Measurements from ENCODE around the gene STK16. TPM values are rescaled to one million over a fixed set of nuclear protein-coding genes. Genes with fewer than 3 reads are reported as not detected.

STK16 gene
- total and polyA plus RNA-seq, 2 of the 13 experiments (the other 11 are each of a cell fraction or from before 2014, with no cell fraction given) = 28.0 to 50.9 TPM

GRCh38 chr2:219268294-219268693, 23.0 kb downstream of the STK16 start:
- TF ChIP-seq NFE2L2 (IDR thresholded peaks at IDR 0.05; ENCODE audit: low read length) (no peak), RERE (CRISPR knock-in tag; IDR thresholded peaks at IDR 0.05; ENCODE audit: low read depth) (no peak)
- Histone ChIP-seq H3K79me2 (ENCODE audit: insufficient read depth, low read length) (no peaks in the 10 kb centered on the region), H3K27ac (ENCODE audit: extremely low read length, insufficient read depth, low read length) (no peak overlapping the region), H3K9me3 (ENCODE audit: low read length) (no peaks in the 10 kb centered on the region), H3K4me3 (replicated peaks in 1 of 3; ENCODE audit: insufficient read depth in 1 of 3, low read depth in 2 of 3, low read length in 3 of 3) (no peak overlapping the region), H3K27me3 (ENCODE audit: control insufficient read depth in 1 of 2, insufficient read depth in 2 of 2, low read length in 2 of 2) (peaks cover 2 to 15% of the 10 kb centered on the region in 2 experiments; a peak in 2 of 5 replicates), H3K4me1 (ENCODE audit: insufficient read depth, low read length) (peaks cover 26% of the 10 kb centered on the region), H3K4me2 (ENCODE audit: low read depth, low read length) (no peak overlapping the region), H2AFZ (ENCODE audit: low read length) (no peak overlapping the region), H4K20me1 (ENCODE audit: insufficient read depth, low read length) (no peaks in the 10 kb centered on the region), H3K9ac (ENCODE audit: insufficient read depth, low read depth, low read length) (no peak overlapping the region), H3K36me3 (replicated peaks in 1 of 2; ENCODE audit: control insufficient read depth in 1 of 2, insufficient read depth in 2 of 2, low read length in 2 of 2) (no peaks in the 10 kb centered on the region)
- BruUV-seq (replicated peaks) = no TSS peak
- no peak for ATAC-seq
- ChIA-PET CTCF (ENCODE audit: low intra/inter-chr PET ratio, low total read pairs) (no interaction called here), POLR2A (interaction anchor here (2.1 kb wide), 1 partner anchor 14 kb away, joined by 12 read pairs; the partner anchor contains the start of gene TUBA4A)
- in situ Hi-C loops (cut with HindIII; ENCODE audit: extremely low pct_ligation_motif_present, low pct_unique_long_range_greater_than_20kb) (no loop called here), intact Hi-C loops (cut with micrococcal nuclease; ENCODE audit: unreplicated experiment) (no loop called here)
- FAIRE-seq = no peak
- WGBS (ENCODE audit: low lambda C conversion rate) = 83% methylated on average over 2 of the region's 2 CpGs
- DNase-seq (ENCODE audit: low spot score) = no peak
